Activated CD8-positive, alpha-beta memory T cell treated with anti-CD3 and anti-CD28 coated beads, Interleukin-2, amount 10 ng/mL, durations not matched to agents 7 days and 5 days (primary cell): ENCODE measurements around the gene RNF141. TPM values are rescaled to one million over a fixed set of nuclear protein-coding genes. Genes with fewer than 3 reads are reported as not detected.
A peak's percentile ranks its signal among the peaks of the same experiment; 100 is the strongest.

Experiments
- ATAC-seq: fragments of 150-1000 bp; cut with Tn5 transposase; one replicate; pipeline ENCODE4 v1.10.0; 2021; ENCODE audit warnings: moderate library complexity
- CTCF ChIA-PET: fragments of 350-600 bp; sonication (Branson Sonifier 250); formaldehyde crosslinking; loops from one replicate; lab custom pipeline; 2021; ENCODE audit warnings: antibody characterized with exemption; lab: Charles Lee
- DNase-seq: peaks from one replicate; pipeline ENCODE4 v3.0.0-alpha.2; 2020
- H3K27ac Mint-ChIP-seq: one replicate; pipeline ENCODE4 v1.8.0; 2021; ENCODE audit warnings: mild to moderate bottlenecking, mixed read lengths
- H3K27me3 Mint-ChIP-seq: one replicate; pipeline ENCODE4 v1.8.0; 2021; ENCODE audit warnings: mixed read lengths
- H3K36me3 Mint-ChIP-seq: one replicate; pipeline ENCODE4 v1.8.0; 2021; ENCODE audit warnings: mild to moderate bottlenecking, mixed read lengths
- H3K4me1 Mint-ChIP-seq: one replicate; pipeline ENCODE4 v1.8.0; 2021; ENCODE audit warnings: mixed read lengths
- H3K4me3 Mint-ChIP-seq: one replicate; pipeline ENCODE4 v1.8.0; 2021; ENCODE audit warnings: mild to moderate bottlenecking, moderate library complexity, mixed read lengths
- H3K9me3 Mint-ChIP-seq: one replicate; pipeline ENCODE4 v1.8.0; 2022; ENCODE audit warnings: low read depth, mixed read lengths
- total RNA-seq, 2 experiments: library from RNA; stranded (reverse); gene quantifications; one replicate each; pipeline ENCODE4 v1.2.3, GENCODE V29; 2021

Gene RNF141
- total RNA-seq, 2 experiments from 2014 or later = 9.4 to 10.1 TPM

DNA sequence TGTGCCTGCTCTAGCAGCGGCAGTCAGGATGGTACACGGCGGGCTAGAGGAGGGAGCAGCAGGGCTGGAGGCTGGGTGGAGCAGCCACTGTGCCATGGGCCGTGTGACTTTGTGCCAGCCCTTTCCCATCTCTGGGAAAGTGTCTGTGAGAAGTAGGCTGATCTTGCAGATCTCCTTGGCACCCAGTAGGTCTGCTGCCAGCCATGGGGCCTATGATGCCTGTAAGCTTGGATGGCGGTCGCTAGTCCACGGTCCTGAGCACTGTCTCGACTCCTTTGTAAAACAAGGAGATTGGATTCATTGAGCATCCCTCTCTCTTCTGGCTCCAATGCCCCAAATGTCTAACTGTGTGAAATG is 63.3 kb downstream of the RNF141 start:
- no peak for DNase-seq
- Mint-ChIP-seq H3K9me3 (no peaks in the 10 kb centered on the region), H3K4me1 (peaks cover 8% of the 10 kb centered on the region), H3K27ac (no peak overlapping the region), H3K36me3 (peaks cover 5% of the 10 kb centered on the region), H3K4me3 (no peak overlapping the region), H3K27me3 (no peaks in the 10 kb centered on the region)
- CTCF ChIA-PET = no interaction called here
- no peak for ATAC-seq

DNA sequence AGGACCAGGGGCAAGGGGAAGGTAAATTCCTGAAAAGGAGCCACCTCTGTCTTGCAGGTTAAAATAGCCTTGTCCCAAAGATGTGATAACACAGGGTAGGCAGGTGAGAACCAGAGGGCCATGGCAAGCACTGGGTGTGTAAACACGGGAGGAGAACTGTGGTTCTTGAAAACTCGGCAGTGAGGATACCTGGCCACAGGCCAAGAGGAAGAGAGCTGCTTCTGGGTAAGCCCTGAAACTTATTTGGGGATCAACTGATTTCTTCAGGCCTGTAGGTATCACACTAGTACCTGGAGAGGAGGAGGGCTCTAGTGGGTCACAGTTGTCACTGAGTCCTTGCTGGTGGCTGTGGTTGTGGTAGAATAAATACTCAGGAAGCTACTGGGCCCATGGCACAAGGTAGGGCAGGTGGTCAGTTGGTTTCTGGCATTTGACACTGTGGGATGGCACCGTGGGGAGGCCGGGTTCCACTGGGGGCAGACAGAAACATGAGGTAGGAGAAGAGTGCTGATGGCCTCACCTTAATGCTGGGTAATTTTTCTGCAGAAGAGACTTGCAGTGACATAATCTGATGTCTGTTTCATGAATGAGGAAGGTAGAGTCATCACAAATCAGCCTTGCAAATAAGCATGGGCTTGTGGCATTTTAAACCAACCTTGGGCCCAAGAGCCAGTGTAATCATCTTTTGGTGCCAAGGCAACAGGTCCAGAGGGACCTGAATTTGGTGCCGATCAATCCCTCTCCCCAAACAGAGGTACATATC is 63.9 kb downstream of the RNF141 start:
- Mint-ChIP-seq H3K4me3 (no peak overlapping the region), H3K9me3 (no peaks in the 10 kb centered on the region), H3K27me3 (no peaks in the 10 kb centered on the region), H3K36me3 (peaks cover 3% of the 10 kb centered on the region), H3K27ac (no peak overlapping the region), H3K4me1 (peaks cover 8% of the 10 kb centered on the region)
- ATAC-seq (no peak), DNase-seq (no peak)
- CTCF ChIA-PET = no interaction called here

DNA sequence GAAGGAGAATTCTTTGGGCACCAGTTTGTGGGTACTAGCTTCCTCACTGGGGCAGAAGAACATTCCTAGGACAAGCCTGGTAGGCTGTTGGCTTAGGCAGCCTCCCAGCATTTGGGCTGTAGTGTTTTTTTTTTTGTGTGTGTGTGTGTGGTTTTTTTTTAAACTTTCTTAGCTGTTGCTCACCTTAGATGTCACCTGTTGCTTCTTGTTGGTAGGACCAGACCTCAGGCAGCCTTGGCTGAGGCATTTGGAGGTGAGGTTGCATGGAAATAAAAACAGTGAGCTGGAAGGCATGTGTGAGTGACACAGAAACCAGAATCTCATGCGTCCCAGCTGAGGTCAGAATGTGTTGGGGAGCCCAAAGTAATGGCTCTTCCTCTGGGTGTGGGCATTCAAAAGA is 64.6 kb downstream of the RNF141 start:
- no peak for ATAC-seq
- CTCF ChIA-PET = interaction anchor here (1.2 kb wide), 1 partner anchor 64 kb away, joined by 3 read pairs; the partner anchor contains the start of gene RNF141
- Mint-ChIP-seq H3K27me3 (no peaks in the 10 kb centered on the region), H3K9me3 (no peaks in the 10 kb centered on the region), H3K27ac (no peak overlapping the region), H3K4me1 (peaks cover 8% of the 10 kb centered on the region), H3K36me3 (peaks cover under 1% of the 10 kb centered on the region), H3K4me3 (no peak overlapping the region)
- DNase-seq = no peak

DNA sequence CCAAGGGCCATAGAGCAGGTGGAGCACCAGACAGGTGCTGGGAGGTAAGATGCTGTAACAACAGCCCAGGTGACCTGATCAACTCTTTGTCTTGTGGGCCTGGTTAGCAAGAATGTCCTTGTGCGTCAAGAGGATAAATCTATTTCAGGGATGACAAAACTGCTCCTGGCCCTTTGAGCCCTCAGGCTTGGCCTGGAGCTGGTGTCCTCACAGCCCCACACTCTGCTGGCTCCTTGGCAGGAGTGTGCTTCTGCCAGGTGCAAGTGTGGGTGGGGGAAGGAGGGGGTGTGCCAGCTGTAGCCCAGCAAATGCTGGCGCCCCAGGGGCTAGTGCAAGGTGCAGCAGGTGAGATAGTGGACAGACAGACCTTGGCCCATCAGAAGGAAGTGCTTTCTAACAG is 66.4 kb downstream of the RNF141 start:
- H3K9me3 Mint-ChIP-seq = no peaks in the 10 kb centered on the region
- H3K27me3 Mint-ChIP-seq = no peaks in the 10 kb centered on the region
- CTCF ChIA-PET = no interaction called here
- H3K27ac Mint-ChIP-seq = no peak overlapping the region
- H3K4me1 Mint-ChIP-seq = peaks cover 8% of the 10 kb centered on the region
- peaks cover 1% of the 10 kb centered on the region for H3K36me3 Mint-ChIP-seq
- ATAC-seq = no peak
- DNase-seq = no peak
- H3K4me3 Mint-ChIP-seq = no peak overlapping the region

DNA sequence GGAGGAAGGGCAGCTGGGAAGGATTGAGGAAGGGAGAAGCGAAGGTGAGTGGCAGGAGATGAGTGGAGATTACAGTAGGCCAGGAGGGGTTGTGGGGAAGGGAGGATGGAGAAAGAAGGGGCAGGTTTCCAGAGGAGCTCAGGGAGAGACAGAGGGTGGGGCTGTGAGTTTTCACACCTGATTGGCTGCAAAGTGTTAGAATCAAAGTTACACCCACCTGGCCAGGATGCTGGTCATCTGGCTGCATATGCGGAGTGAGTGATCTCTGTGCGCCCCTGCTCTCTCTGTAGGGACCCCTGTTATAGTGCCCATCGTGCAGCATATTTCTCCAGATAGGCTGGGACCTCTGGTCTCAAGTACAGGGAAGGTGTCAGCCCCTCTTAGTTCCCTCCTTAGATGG is 67.6 kb downstream of the RNF141 start:
- H3K4me1 Mint-ChIP-seq = peaks cover 8% of the 10 kb centered on the region
- H3K9me3 Mint-ChIP-seq = peaks cover 2% of the 10 kb centered on the region
- H3K36me3 Mint-ChIP-seq = peaks cover 1% of the 10 kb centered on the region
- ATAC-seq (no peak), DNase-seq (no peak)
- no peaks in the 10 kb centered on the region for H3K27me3 Mint-ChIP-seq
- no peak overlapping the region for H3K27ac Mint-ChIP-seq
- no peak overlapping the region for H3K4me3 Mint-ChIP-seq
- CTCF ChIA-PET = no interaction called here

DNA sequence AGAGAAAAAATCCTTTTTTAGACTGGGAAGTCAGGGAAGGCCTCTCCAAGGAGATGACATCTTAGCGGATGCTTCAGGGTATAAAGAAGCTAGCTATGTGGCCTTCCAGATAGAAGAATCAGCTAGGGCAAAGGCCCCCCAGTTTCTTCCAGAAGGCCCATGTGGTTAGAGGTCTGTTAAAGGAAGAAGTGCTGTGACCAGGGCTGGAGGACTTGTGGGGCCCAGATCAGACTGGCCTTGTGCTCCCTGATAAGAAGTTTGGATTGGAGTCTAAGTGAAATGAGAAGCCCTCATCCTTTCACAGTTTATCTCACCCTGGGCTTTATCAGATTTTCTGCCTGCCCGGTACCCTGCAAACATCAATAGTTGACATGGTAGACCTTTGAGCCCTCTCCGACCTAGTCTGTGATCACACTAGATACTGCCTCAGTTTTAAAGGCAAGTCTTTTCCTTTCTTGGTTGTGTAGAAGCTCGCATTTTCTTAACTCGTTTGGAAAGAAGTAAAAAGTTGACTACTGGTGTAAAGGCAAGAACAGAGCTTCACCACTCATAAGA is 78.2 kb downstream of the RNF141 start:
- ATAC-seq (no peak), DNase-seq (peak; percentile 11)
- Mint-ChIP-seq H3K27ac (no peak overlapping the region), H3K9me3 (peaks cover 4% of the 10 kb centered on the region), H3K4me1 (peaks cover 28% of the 10 kb centered on the region), H3K36me3 (peaks cover 44% of the 10 kb centered on the region), H3K27me3 (no peaks in the 10 kb centered on the region), H3K4me3 (no peak overlapping the region)
- CTCF ChIA-PET = no interaction called here

Other genes starting within 250 kb of the RNF141 start
- gene SBF2, start 247.0 kb downstream of the RNF141 start, total RNA-seq = 1 to 10 TPM; 4.6 to 8.3 TPM
- 1 to 10 TPM in 1 of 2 experiments, under 1 TPM in 1; 0.54 to 3.7 TPM for gene ADM, start 236.1 kb downstream of the RNF141 start, total RNA-seq
- gene AMPD3, start 85.9 kb downstream of the RNF141 start, total RNA-seq = 10 to 100 TPM in 1 of 2 experiments, 1 to 10 TPM in 1; 8.8 to 13.4 TPM
- not detected for gene LYVE1, start 27.5 kb upstream of the RNF141 start, total RNA-seq
- not detected for gene IRAG1, start 152.6 kb upstream of the RNF141 start, total RNA-seq
- gene CTR9, start 210.1 kb upstream of the RNF141 start, total RNA-seq = 10 to 100 TPM; 33.9 to 44.6 TPM